DMS53 (cell line): ENCODE measurements around the gene SPIN2B.
"Not testable (repeated sequence)": the region's sequence is repeated elsewhere in the genome, so short reads cannot be mapped to it uniquely, and the experiment has no call there.

ENCODE experiments used
- DNase-seq: peaks from one replicate; lab custom pipeline; 2025; lab: John Stamatoyannopoulos, UW

The SPIN2B gene

GRCh38 chrX:57121162-57121755 lies at the start of gene SPIN2B:
Gene SPIN2B (minus strand): TSS chrX:57121548.
- peak; percentile 91 for DNase-seq

- DNase-seq, result peak; percentile 74
Observed at GRCh38 chrX:57156397-57157049, 35.2 kb upstream of the SPIN2B start.

- DNase-seq, result no peak
Observed at GRCh38 chrX:57155171-57155570, 33.8 kb upstream of the SPIN2B start.

- DNase-seq, result not testable (repeated sequence)
Observed at GRCh38 chrX:57152222-57152621, 30.9 kb upstream of the SPIN2B start.

GRCh38 chrX:57138674-57139073 lies 17.3 kb upstream of the SPIN2B start:
- no peak for DNase-seq

GRCh38 chrX:57137501-57137900 lies 16.2 kb upstream of the SPIN2B start:
- DNase-seq, result peak; percentile 74

- peak; percentile 84 for DNase-seq
Observed at GRCh38 chrX:57137073-57137472, 15.7 kb upstream of the SPIN2B start, which contains the start of gene SPIN2A. Gene SPIN2A (minus strand): TSS chrX:57137397. CDS start chrX:57136597, 800 bp downstream.

GRCh38 chrX:57136589-57136988 lies 15.2 kb upstream of the SPIN2B start:
- DNase-seq, result not testable (repeated sequence)

GRCh38 chrX:57135287-57135686 lies 13.9 kb upstream of the SPIN2B start:
- no peak for DNase-seq

- DNase-seq, result peak; percentile 25
Observed at GRCh38 chrX:57134702-57135101, 13.4 kb upstream of the SPIN2B start.

- no peak for DNase-seq
Observed at GRCh38 chrX:57133706-57134105, 12.4 kb upstream of the SPIN2B start.

- DNase-seq, result not testable (repeated sequence)
Observed at GRCh38 chrX:57133284-57133683, 11.9 kb upstream of the SPIN2B start.

GRCh38 chrX:57132046-57132445 lies 10.7 kb upstream of the SPIN2B start:
- DNase-seq, result no peak

GRCh38 chrX:57121816-57122215 lies 468 bp upstream of the SPIN2B start:
- DNase-seq, result no peak

- DNase-seq, result not testable (repeated sequence)
Observed at GRCh38 chrX:57120619-57121161, 658 bp downstream of the SPIN2B start.

GRCh38 chrX:57119416-57119815 lies 1.9 kb downstream of the SPIN2B start:
- DNase-seq, result no peak

- DNase-seq, result not testable (repeated sequence)
Observed at GRCh38 chrX:57117566-57117965, 3.8 kb downstream of the SPIN2B start.

- DNase-seq, result no peak
Observed at GRCh38 chrX:57104921-57105398, 16.4 kb downstream of the SPIN2B start.

GRCh38 chrX:57104406-57104805 lies 16.9 kb downstream of the SPIN2B start:
- DNase-seq, result no peak

GRCh38 chrX:57103489-57103888 lies 17.9 kb downstream of the SPIN2B start:
- DNase-seq, result no peak

GRCh38 chrX:57102918-57103317 lies 18.4 kb downstream of the SPIN2B start:
- DNase-seq, result not testable (repeated sequence)

- DNase-seq, result no peak
Observed at GRCh38 chrX:57083143-57083542, 38.2 kb downstream of the SPIN2B start.

- DNase-seq, result no peak
Observed at GRCh38 chrX:57074458-57074857, 46.9 kb downstream of the SPIN2B start.
